Measurements from ENCODE around the gene OLFML1.
A peak's percentile ranks its signal among the peaks of the same experiment; 100 is the strongest.
"Not testable (repeated sequence)": the region's sequence is repeated elsewhere in the genome, so short reads cannot be mapped to it uniquely, and the experiment has no call there.

The OLFML1 gene

GRCh38 chr11:7513234-7514098, 28.2 kb downstream of the OLFML1 start, which contains the start of gene PPFIBP2:
Gene PPFIBP2 (plus strand): TSS chr11:7513999. CDS start chr11:7549476, 35,477 bp downstream.
- peak; percentile 87 for DNase-seq

- DNase-seq = no peak
Observed at GRCh38 chr11:7514099-7514591, 28.8 kb downstream of the OLFML1 start.

GRCh38 chr11:7515447-7515886, 30.2 kb downstream of the OLFML1 start:
- no peak for DNase-seq

- no peak for DNase-seq
Observed at GRCh38 chr11:7516475-7516874, 31.2 kb downstream of the OLFML1 start.

GRCh38 chr11:7517743-7518142, 32.4 kb downstream of the OLFML1 start:
- not testable (repeated sequence) for DNase-seq

GRCh38 chr11:7518811-7519562, 33.7 kb downstream of the OLFML1 start:
- DNase-seq = no peak

- DNase-seq = no peak
Observed at GRCh38 chr11:7520011-7520942, 35.0 kb downstream of the OLFML1 start.

- DNase-seq = peak; percentile 77
Observed at GRCh38 chr11:7520981-7521487, 35.7 kb downstream of the OLFML1 start.

- DNase-seq = peak; percentile 73
Observed at GRCh38 chr11:7522121-7522520, 36.8 kb downstream of the OLFML1 start.

- no peak for DNase-seq
Observed at GRCh38 chr11:7522546-7522945, 37.2 kb downstream of the OLFML1 start.

- peak; percentile 65 for DNase-seq
Observed at GRCh38 chr11:7523416-7524210, 38.3 kb downstream of the OLFML1 start.

GRCh38 chr11:7524462-7525235, 39.3 kb downstream of the OLFML1 start:
- DNase-seq = peak; percentile 52

- DNase-seq = no peak
Observed at GRCh38 chr11:7525424-7525823, 40.1 kb downstream of the OLFML1 start.

- DNase-seq = no peak
Observed at GRCh38 chr11:7527029-7527428, 41.7 kb downstream of the OLFML1 start.

- no peak for DNase-seq
Observed at GRCh38 chr11:7528514-7529049, 43.3 kb downstream of the OLFML1 start.

- DNase-seq = no peak
Observed at GRCh38 chr11:7530013-7530640, 44.8 kb downstream of the OLFML1 start.

GRCh38 chr11:7531011-7531410, 45.7 kb downstream of the OLFML1 start:
- DNase-seq = peak; percentile 90

GRCh38 chr11:7532405-7533145, 47.3 kb downstream of the OLFML1 start:
- no peak for DNase-seq

Measured in suppressor macrophage treated with lipopolysaccharide for 4 hours (primary cell).